ENCODE data around the gene ADCY7.

The ADCY7 gene

GRCh38 chr16:50251375-50252081 is 14.8 kb upstream of the ADCY7 start:
- no peak for DNase-seq

GRCh38 chr16:50252082-50252611 is 14.2 kb upstream of the ADCY7 start:
- no peak for DNase-seq

- DNase-seq = no peak
These were observed 13.4 kb upstream of the ADCY7 start for GRCh38 chr16:50252874-50253513.

- no peak for DNase-seq
These were observed 12.8 kb upstream of the ADCY7 start for GRCh38 chr16:50253514-50253910.

- no peak for DNase-seq
These were observed 12.3 kb upstream of the ADCY7 start for GRCh38 chr16:50254072-50254471.

- DNase-seq = no peak
These were observed 10.8 kb upstream of the ADCY7 start for GRCh38 chr16:50255538-50255937.

- DNase-seq = no peak
These were observed 9.7 kb upstream of the ADCY7 start for GRCh38 chr16:50256604-50257003.

DNA sequence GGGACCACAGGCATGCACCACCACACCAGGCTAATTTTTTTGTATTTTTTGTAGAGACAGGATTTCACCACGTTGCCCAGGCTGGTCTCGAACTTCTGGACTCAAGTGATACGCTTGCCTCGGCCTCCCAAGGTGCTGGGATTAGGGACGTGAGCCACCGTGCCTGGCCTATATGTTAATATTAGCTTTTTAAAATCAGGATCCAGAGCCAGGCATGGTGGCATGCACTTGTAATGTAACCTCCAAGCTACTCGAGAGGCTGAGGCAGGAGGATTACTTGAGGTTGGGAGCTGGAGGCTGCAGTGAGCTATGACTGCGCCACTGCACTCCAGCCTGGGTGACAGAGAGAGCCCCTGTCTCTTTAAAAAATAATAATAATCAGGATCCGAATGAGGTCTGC is 8.5 kb upstream of the ADCY7 start:
- DNase-seq = no peak

- no peak for DNase-seq
These were observed 6.8 kb upstream of the ADCY7 start for GRCh38 chr16:50259334-50260205.

DNA sequence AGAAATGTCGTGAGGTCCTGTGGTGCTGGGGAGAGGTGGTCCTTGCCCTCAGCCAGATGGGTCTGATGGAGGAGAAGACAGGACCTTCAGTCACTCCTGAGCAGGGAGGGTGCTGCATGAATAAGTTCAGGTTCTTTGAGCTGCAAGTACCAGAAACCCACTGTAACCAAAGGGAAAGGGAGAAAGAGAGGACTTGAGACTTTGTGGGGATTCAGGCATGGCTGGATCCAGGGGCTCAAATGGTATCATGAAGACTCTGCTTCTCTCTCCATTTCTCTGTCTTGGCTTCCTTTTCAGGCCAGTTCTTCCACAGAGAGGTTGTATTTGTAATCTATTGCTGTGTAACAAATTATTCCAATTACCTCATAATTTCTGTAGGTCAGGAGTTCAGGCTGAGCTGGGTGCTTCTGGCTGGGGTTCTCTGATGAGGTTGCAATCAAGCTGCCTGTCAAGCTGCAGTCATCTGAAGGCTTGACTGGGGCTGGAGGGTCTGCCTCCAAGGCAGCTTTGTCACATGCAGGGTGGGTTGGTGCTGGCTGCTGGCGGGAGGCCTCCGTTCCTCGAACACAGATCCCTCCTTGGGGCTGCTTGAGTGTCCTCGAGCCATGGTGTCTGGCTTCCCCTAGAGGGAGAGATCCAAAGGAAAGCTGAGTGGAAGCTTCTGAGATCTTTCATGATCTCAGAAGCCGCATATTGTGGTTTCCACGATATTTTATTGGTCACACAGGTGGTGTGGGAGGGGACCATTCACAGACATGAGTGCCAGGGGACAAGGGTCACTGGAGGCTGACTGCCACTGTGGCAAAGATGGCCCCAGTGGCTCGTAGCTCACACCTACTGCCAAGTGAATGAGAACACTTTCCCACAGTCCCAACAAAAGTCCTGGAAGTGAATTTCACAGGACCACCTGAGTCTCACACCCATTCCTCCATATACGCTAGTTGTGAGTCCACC is 5.9 kb upstream of the ADCY7 start:
- DNase-seq = no peak

DNA sequence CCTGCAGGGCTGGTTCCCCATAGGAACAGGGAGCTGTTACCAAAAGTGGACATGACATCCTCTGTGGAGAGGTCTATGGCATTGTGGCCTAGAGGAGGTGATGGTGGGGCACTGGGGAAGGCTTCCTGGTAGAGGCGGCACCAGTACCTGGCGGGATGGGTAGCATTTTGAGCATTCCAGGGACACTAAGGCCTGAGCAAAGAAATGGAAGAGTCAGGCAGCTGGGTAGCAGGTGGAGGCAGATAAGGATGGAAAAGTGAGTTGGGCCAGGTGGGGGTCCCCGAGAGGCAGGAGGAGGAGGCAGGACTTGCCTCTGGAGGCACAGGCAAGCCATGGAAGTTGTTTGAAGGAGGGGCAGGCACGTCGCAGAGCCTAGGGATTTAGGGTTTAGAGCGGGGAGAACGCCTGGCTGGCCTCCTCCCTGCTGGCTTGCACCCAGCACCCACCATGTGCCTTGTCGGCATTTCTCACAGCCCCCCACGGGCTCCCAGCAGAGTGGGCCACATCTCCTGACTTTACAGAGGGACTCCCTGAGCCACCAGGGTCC is 5.1 kb upstream of the ADCY7 start:
- no peak for DNase-seq

DNA sequence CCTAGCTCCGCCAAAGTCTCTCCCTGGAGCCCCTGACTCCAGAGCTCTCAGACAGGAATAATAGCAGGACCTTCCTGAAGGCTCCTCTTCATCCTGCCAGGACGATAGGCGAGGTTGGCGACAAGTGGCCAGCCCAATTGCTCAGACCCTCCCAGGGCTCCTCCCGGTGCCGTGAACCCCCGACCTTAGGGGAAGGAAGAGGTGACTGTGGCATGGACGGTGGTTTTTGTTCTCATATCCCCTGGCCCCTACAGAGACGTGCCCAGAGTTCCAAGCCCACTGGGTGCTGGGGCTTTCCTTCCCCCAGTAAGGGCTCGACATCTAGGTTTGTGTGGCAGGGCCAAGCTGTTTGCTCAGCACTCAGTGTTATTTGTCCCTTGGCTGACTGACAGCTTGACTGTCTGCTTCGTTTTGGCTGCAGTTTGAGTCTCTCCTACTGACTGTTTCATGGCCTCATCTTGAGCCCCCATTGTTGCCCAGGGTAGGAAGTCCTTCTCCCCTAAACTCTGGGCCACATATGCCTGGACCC is 4.6 kb upstream of the ADCY7 start:
- no peak for DNase-seq

GRCh38 chr16:50263060-50263909 is 3.1 kb upstream of the ADCY7 start:
- no peak for DNase-seq

DNA sequence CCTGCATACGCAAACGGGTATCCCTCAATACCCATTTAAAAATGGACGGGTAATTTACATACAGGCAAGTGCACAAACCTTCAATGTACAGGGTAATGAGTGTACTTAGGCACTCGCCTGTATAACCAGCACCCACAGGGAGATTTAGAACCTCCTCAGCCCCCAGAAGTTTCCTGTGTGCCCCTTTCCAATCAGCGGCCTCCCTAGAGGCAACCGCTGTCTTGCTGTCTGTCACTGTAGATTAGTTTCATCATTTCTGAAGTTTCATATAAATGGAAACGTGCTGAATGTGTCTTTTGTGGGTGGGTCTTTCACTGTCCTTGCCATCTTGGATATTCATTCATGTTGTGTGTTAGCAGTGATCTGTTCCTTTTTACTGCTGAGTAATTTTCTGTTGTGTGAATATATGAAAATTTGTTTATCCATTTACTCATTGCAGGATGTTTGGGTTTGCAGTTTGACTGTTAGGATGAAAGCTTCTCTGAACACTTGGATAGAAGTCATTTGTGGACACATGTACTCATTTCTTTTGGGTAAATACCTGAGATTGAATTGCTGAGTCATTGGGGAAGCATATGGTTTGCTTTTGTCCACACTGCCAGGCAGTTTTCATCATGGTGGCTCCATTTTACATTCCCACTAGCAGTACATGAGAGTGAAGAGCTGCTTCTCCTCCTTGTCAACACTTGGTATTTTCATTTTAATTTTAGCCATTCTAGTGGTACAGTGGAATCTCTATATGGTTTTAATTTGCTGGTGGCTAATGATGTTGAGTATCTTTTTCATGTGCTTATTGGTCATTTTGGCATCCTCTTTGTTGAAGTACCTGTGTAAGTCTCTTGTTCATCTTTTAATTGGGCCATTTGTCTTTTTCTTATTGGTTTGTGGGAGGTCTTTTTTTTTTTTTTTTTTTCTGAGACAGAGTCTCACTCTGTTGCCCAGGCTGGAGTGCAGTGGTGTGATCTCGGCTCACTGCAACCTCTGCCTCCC is 2.1 kb upstream of the ADCY7 start:
- DNase-seq = no peak

DNA sequence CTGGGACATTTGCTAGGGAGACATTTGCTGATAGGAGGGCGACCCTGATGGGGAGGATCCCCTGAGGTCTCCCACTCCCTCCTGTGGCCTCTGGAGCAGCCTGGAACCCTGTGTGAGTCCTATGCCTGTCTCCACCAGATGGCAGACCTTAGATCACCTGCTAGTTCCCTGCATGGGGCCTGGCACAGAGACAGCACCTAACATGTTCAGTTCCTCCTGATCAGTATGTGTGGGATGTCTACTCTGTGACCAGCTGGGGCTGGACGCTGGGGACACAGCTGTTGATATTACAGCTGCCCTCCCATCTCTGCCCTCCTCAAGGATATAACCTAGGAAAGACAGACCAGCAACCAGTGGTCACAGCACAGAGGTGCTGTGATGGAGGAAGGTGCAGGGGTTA is 1.1 kb upstream of the ADCY7 start:
- DNase-seq = no peak

DNA sequence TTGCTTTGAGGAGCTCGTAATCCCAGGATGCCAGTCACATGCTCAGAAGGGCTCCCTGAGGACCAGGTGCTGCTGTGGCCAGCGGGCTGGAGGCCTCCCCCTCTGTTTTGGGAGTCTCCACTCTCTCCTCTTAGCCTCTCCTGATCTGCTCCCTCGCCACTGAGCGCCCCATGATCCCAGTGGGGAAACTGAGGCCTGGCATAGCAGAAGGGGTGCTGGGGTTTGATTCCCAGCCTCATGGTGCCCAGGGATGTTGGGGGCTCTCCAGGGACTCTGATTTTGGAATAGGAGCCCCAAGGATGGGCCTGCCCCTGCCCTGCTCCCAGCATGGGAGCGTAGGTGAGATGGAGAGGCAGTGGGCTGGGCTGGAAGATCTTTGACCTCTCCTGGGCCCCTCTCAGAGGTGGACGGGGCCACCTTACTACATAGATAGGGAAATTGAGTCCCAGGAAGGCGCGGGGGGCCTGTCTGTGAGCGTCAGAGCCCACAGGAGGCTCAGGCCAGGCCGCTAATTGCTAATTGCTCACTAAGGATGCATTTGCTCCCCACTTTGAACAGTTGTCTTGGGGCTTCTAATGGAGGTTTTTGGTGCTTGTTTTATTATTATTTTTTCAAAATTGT is 525 bp upstream of the ADCY7 start:
- DNase-seq = no peak

- no peak for DNase-seq
These were observed 840 bp downstream of the ADCY7 start for GRCh38 chr16:50267151-50267631.

DNA sequence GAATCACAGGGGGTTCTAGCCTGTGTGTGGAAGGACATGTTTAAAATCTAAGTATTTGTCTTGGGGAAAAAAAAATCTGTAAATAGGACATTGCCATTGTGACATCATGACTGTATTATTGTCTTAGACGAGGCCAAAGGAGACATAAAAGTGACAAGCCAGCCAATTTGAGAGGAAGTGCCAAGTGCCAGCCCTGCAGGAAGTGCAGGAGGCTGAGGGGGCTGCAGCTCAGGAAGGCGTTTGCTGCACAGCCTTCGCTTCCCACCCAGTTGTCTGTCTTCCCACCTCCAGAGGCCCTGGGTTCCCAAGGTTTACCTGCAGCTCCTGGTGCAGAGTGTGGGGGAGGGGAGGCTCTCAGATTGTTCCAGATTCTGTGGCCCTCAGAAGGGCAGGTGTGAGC is 1.3 kb downstream of the ADCY7 start:
- no peak for DNase-seq

DNA sequence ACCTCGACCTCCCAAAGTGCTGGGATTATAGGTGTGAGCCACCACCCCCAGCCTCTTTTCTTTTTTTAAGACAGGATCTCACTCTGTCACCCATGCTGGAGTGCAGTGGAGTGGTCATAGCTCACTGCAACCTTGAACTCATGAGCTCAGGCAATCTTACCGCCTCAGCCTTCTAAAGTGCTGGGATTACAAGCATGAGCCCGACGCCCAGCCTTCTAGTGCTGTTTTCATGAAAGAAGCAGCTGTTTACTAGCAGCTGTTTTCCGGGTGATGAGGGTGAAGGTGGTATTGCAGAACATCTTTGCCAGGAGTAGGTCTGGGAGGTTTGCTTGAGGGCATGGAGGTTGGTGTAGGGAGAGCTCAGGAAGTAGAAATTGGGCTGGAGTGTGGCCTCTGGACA is 2.0 kb downstream of the ADCY7 start:
- DNase-seq = no peak
